Hindlimb muscle (tissue), 1 donor: ENCODE results near the gene CFAP68. TPM values are rescaled to one million over a fixed set of nuclear protein-coding genes. Genes with fewer than 3 reads are reported as not detected.

Source experiments
- DNase-seq: peaks from one replicate; pipeline ENCODE4 v3.0.0-alpha.2; 2013
- polyA plus RNA-seq: library from polyadenylated mRNA; unstranded; fragments of 120-200 nt; gene quantifications from one replicate; pipeline ENCODE4 v1.2.1, GENCODE V29; 2013; ENCODE audit not compliant: insufficient read length

Gene CFAP68
- 17.5 TPM for polyA plus RNA-seq

- DNase-seq = peak; percentile 96
Measured at GRCh38 chr11:111878849-111879636, at the start of gene CFAP68, which contains the start of gene FDXACB1. TSS of gene CFAP68 (plus strand) at chr11:111879541. CDS start at chr11:111879561, 20 bp downstream. TSS of gene FDXACB1 (minus strand) at chr11:111879165. CDS start at chr11:111879132, 33 bp downstream.

GRCh38 chr11:111833524-111833923 is 45.8 kb upstream of the CFAP68 start:
- DNase-seq = no peak

GRCh38 chr11:111834432-111835163 is 44.7 kb upstream of the CFAP68 start:
- no peak for DNase-seq

DNA sequence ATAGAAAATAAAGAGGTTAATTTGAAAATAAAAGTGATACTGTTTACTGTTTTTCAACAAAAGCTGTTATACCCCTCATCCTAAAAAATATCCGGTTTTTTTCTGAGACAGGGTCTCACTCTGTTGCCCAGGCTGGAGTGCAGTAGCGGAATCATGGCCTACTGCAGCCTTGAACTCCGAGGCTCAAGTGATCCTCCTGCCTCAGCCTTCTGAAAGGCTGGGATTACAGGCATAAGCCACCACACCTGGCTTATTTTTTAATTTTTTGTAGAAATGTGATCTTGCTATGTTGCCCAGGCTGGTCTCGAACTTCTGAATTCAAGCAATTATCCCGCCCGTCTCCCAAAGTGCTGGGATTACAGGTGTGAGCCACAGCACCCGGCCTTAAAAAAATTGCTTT is 43.7 kb upstream of the CFAP68 start:
- no peak for DNase-seq

GRCh38 chr11:111836162-111836561 is 43.2 kb upstream of the CFAP68 start:
- DNase-seq = no peak

GRCh38 chr11:111836721-111837120 is 42.6 kb upstream of the CFAP68 start:
- no peak for DNase-seq

DNA sequence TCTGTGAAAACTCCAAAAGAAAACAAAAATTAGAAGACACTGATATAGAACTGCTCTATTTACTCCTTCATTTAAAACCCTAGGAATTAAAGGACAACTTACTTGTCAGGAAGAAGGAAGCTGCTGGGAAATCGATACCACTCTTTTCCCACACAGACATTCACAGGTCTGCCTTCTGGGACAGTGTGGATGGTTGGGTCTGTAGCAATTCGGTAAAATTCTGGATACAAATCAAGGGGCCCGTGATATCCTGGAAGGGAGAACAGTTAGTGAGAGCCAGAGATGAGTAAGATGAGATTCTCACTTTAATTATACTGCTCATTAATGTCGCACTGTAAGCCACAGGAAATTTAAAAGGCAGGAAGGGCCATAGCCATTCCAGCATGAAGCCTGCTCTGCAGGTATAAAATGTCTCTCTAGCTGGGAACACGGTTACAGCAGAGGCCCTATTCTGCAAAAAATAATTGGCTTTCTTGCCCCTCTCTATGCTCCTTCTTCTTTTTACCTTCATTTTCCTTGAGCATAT is 41.9 kb upstream of the CFAP68 start:
- DNase-seq = no peak

GRCh38 chr11:111838054-111838453 is 41.3 kb upstream of the CFAP68 start:
- DNase-seq = no peak

GRCh38 chr11:111840143-111840542 is 39.2 kb upstream of the CFAP68 start:
- no peak for DNase-seq

DNA sequence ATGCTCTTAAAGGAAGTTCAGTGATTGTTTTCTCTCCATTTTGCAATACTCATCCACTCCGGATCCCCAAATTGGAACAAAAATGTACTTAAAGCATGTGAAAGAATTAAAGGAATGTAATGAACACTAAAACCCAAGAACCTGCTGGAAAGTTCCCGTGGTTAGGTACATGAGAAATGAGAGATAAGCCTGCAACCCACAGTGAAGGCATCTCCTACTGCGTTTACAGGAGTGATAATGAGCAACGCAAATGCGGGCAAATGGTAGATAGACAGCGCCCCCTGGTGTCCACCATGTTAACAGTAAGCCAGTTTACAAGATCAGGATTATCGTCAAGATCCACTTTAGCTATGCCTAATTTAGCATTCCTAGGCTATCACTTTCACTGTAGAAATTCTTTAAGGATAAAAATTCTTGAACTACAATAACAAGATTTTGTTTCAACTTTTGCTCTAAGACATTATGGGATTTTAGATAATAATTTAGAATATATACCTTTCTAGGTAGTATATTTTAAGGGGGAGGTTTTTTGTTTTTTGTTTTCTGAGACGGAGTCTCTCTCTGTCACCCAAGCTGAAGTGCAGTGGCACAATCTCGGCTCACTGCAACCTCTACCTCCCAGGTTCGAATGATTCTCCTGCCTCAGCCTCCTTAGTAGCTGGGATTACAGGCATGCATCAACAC is 37.8 kb upstream of the CFAP68 start:
- peak; percentile 85 for DNase-seq

DNA sequence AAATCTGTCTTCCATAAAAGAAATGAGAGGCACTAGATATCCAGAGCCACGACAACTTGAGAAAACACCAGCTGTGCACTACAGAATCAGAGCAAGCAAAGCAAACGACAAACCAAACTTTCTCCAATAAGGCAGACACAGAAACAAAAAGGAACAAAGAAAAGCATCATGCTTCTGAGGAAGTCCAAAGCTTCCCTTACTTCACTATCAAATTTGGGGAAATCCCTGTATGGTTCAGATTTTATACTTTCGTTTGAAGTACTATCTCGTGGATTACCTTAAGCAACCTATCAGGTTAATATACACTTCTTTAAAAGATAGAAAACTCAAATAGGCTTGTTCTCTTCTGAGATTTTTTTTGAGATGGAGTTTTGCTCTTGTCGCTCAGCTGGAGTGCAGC is 35.7 kb upstream of the CFAP68 start:
- no peak for DNase-seq

- no peak for DNase-seq
Measured at GRCh38 chr11:111845276-111846028, 33.9 kb upstream of the CFAP68 start.

- no peak for DNase-seq
Measured at GRCh38 chr11:111846063-111846462, 33.3 kb upstream of the CFAP68 start.

DNA sequence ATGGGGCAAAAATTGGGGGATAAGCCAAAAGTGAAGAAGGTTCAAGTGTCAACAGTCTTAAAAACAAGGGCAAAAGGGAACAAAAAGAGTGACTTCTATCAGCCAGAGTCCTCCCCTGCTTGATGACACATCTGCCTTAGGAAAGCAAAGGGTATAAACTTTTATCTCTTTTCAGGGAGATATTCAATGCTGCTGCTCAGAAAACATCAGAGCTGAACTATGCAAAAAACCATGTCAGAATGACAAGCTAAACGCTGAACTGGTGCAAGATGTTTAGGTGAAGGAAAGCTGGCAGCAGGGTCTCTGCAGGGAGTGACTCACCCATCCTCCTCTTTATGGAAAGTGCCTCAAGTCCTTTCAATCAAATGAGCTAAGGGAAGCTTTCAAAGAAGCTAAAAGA is 32.7 kb upstream of the CFAP68 start:
- DNase-seq = no peak

GRCh38 chr11:111849631-111850030 is 29.7 kb upstream of the CFAP68 start:
- no peak for DNase-seq

- DNase-seq = no peak
Measured at GRCh38 chr11:111851067-111851466, 28.3 kb upstream of the CFAP68 start.

- no peak for DNase-seq
Measured at GRCh38 chr11:111851636-111852035, 27.7 kb upstream of the CFAP68 start.

- no peak for DNase-seq
Measured at GRCh38 chr11:111852103-111852502, 27.2 kb upstream of the CFAP68 start.

DNA sequence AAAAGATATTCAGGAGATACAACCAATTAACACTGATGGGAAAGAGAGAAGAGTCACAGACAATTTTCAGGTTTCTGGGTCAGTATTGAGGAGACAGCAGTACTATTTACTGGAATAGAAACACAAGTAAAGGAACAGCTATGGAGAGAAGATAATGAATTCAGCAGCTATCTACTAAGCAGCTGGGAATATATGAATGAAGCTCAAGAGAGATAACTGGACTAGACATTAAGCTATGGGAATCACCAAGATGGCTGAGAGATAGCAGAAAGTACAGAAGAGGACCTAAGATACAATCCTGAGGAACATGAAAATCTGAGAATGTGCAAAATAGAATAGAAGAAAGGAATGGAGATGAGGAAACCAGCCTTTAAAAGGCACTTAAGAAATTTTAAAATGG is 23.8 kb upstream of the CFAP68 start:
- DNase-seq = no peak

GRCh38 chr11:111860257-111860656 is 19.1 kb upstream of the CFAP68 start:
- DNase-seq = no peak

DNA sequence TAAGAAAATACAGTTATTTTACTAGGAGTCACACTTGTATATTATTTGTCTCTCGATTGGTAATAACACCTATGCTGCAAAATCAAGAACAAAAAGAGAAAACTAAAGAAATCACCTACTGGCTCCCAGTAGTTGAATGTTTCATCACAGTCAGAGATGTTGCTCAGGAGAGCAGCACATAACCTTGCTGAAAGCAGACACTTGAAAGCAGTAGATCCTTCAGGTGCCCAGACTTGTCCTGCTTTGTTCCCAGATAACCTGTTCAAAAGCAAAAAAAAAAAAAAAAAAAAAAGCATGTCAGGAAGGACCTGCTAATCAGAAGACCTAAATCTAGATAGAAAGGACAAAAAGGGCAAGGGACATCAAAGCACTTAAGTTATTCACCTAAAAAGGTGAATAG is 9.2 kb upstream of the CFAP68 start:
- no peak for DNase-seq

- DNase-seq = no peak
Measured at GRCh38 chr11:111870522-111870885, 8.8 kb upstream of the CFAP68 start.
